ENCODE data around the gene OARD1.
"Not testable (repeated sequence)": the region's sequence is repeated elsewhere in the genome, so short reads cannot be mapped to it uniquely, and the experiment has no call there.

OARD1 gene, protein sequence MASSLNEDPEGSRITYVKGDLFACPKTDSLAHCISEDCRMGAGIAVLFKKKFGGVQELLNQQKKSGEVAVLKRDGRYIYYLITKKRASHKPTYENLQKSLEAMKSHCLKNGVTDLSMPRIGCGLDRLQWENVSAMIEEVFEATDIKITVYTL

GRCh38 chr6:41071923-41072835 lies at the start of gene OARD1:
TSS of gene OARD1 (minus strand) at chr6:41072356. CDS start at chr6:41071634, 722 bp downstream.
- DNase-seq, result peak; percentile 99
- Mint-ChIP-seq H3K27me3 (ENCODE audit: low read depth, poor library complexity) (no peaks in the 10 kb centered on the region), H3K9me3 (no peaks in the 10 kb centered on the region), H3K4me1 (peaks cover 52% of the 10 kb centered on the region), H3K27ac (peak within 1 kb of the TSS; percentile 99), H3K4me3 (peak within 1 kb of the TSS; percentile 94), H3K36me3 (ENCODE audit: low read depth) (peaks cover 7% of the 10 kb centered on the region)
- TF ChIP-seq, protein P1, sequence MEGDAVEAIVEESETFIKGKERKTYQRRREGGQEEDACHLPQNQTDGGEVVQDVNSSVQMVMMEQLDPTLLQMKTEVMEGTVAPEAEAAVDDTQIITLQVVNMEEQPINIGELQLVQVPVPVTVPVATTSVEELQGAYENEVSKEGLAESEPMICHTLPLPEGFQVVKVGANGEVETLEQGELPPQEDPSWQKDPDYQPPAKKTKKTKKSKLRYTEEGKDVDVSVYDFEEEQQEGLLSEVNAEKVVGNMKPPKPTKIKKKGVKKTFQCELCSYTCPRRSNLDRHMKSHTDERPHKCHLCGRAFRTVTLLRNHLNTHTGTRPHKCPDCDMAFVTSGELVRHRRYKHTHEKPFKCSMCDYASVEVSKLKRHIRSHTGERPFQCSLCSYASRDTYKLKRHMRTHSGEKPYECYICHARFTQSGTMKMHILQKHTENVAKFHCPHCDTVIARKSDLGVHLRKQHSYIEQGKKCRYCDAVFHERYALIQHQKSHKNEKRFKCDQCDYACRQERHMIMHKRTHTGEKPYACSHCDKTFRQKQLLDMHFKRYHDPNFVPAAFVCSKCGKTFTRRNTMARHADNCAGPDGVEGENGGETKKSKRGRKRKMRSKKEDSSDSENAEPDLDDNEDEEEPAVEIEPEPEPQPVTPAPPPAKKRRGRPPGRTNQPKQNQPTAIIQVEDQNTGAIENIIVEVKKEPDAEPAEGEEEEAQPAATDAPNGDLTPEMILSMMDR (IDR thresholded peaks at IDR 0.05), result no peak

- Mint-ChIP-seq H3K4me3 (no peak overlapping the region), H3K9me3 (no peaks in the 10 kb centered on the region), H3K27me3 (ENCODE audit: low read depth, poor library complexity) (peaks cover 3% of the 10 kb centered on the region)
Measured at GRCh38 chr6:41120058-41120457, 47.9 kb upstream of the OARD1 start.

DNA sequence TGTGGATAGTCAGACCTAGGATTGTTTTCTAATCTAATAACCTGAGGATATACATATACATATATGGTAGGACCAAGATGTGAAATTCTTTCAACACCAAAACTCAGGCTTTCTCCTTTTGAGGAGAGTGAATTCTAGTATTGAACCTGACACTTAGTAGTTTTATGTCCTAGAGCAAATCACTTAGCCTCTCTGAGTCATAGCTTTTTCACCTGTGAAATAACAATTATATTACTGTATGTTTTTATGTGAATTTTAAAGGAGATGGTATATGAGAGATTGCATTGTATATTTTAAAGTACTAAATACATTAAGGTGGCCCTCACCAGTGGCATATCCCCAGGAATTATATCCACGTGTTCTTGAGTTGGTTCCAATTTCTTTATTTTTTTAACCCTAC lies 47.4 kb upstream of the OARD1 start:
- Mint-ChIP-seq H3K27ac (no peak overlapping the region), H3K9me3 (no peaks in the 10 kb centered on the region), H3K4me3 (no peak overlapping the region), H3K36me3 (ENCODE audit: low read depth) (peaks cover 9% of the 10 kb centered on the region), H3K27me3 (ENCODE audit: low read depth, poor library complexity) (peaks cover 3% of the 10 kb centered on the region), H3K4me1 (peaks cover 12% of the 10 kb centered on the region)
- no peak for DNase-seq
- TF ChIP-seq, protein P1 (IDR thresholded peaks at IDR 0.05), result no peak

More at GRCh38 chr6:41120058-41120457, 47.9 kb upstream of the OARD1 start:
- peaks cover 9% of the 10 kb centered on the region for H3K36me3 Mint-ChIP-seq (ENCODE audit: low read depth)
- DNase-seq, result no peak
- TF ChIP-seq, protein P1 (IDR thresholded peaks at IDR 0.05), result no peak
- no peak overlapping the region for H3K27ac Mint-ChIP-seq
- peaks cover 8% of the 10 kb centered on the region for H3K4me1 Mint-ChIP-seq

GRCh38 chr6:41115027-41115426 lies 42.9 kb upstream of the OARD1 start:
- not testable (repeated sequence) for H3K9me3 Mint-ChIP-seq; H3K27ac Mint-ChIP-seq; H3K4me3 Mint-ChIP-seq; H3K36me3 Mint-ChIP-seq (ENCODE audit: low read depth); H3K27me3 Mint-ChIP-seq (ENCODE audit: low read depth, poor library complexity); DNase-seq
- H3K4me1 Mint-ChIP-seq, result peaks cover 14% of the 10 kb centered on the region

DNA sequence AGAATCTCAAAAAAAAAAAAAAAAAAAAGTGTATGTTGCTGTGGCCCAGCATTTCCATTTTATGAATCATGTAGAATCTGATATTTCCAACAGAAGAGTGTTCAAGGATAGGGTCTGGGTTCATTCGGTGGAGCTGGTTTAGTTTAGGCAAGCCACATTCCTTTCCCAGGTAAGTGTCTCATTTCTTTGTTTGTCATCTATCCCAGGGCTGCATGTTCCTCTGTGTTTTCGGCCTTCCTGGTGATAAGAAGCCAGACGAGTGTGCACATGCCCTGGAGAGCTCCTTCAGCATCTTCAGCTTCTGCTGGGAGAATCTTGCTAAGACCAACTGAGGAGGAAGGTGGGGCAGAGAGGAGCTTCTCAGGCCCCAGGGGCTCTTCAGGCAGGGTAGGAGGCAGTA lies 38.9 kb upstream of the OARD1 start:
- TF ChIP-seq, protein P1 (IDR thresholded peaks at IDR 0.05), result no peak
- H3K27me3 Mint-ChIP-seq (ENCODE audit: low read depth, poor library complexity), result peaks cover 2% of the 10 kb centered on the region
- H3K36me3 Mint-ChIP-seq (ENCODE audit: low read depth), result no peaks in the 10 kb centered on the region
- DNase-seq, result no peak
- no peak overlapping the region for H3K27ac Mint-ChIP-seq
- no peaks in the 10 kb centered on the region for H3K9me3 Mint-ChIP-seq
- H3K4me1 Mint-ChIP-seq, result peaks cover 14% of the 10 kb centered on the region
- H3K4me3 Mint-ChIP-seq, result no peak overlapping the region

DNA sequence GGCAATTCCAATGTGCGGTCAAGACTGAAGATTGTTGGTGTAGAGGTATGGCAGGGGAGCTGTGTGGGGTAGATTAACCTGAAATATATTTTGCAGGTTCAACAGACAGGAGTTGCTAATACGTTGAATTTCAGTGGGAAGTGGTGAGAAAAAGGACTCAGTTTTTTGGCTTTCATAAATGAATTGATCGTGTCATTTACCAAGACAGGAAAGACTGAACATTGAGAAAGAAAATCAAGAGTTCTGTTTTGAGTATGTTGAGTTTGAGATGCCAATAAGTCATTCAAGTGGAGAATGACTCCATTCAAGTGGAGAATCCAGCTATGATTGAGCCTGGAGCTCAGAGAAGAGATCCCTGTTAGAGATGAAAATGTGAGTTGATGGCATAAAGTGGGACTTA lies 31.7 kb upstream of the OARD1 start:
- TF ChIP-seq, protein P1 (IDR thresholded peaks at IDR 0.05), result no peak
- no peaks in the 10 kb centered on the region for H3K27me3 Mint-ChIP-seq (ENCODE audit: low read depth, poor library complexity)
- H3K4me3 Mint-ChIP-seq, result no peak overlapping the region
- no peak overlapping the region for H3K27ac Mint-ChIP-seq
- no peaks in the 10 kb centered on the region for H3K4me1 Mint-ChIP-seq
- peaks cover 23% of the 10 kb centered on the region for H3K36me3 Mint-ChIP-seq (ENCODE audit: low read depth)
- no peak for DNase-seq
- no peaks in the 10 kb centered on the region for H3K9me3 Mint-ChIP-seq

Measured in nephron progenitor cell (in vitro differentiated cells).